Coronary artery (tissue), 2 donors: ENCODE data around the gene R3HDM2.
"Not testable (repeated sequence)": the region's sequence is repeated elsewhere in the genome, so short reads cannot be mapped to it uniquely, and the experiment has no call there.

Experiments
- DNase-seq: peaks from one replicate; pipeline ENCODE4 v3.0.0-alpha.2; 2017; ENCODE audit warnings: low spot score
- H3K27ac ChIP-seq, 2 donors: fragments of 200-600 bp; sonication (generic); one replicate each; pipeline ENCODE4 v1.5.1; 2016 to 2019
- H3K4me3 ChIP-seq: fragments of 200-600 bp; sonication (generic); 2 replicates; pipeline ENCODE4 v1.5.1; 2016; ENCODE audit warnings: mild to moderate bottlenecking, moderate library complexity
- CTCF ChIP-seq: fragments of 200-600 bp; sonication (generic); IDR thresholded peaks from one replicate; pipeline ENCODE4 v1.5.1; 2019; ENCODE audit warnings: antibody characterized with exemption

The R3HDM2 gene

GRCh38 chr12:57325395-57325794, 105.4 kb downstream of the R3HDM2 start:
- Histone ChIP-seq H3K4me3 (no peak overlapping the region), H3K27ac (no peak overlapping the region)
- TF ChIP-seq CTCF = no peak
- DNase-seq = no peak

- Histone ChIP-seq H3K27ac (no peak overlapping the region), H3K4me3 (no peak overlapping the region)
- DNase-seq = no peak
- TF ChIP-seq CTCF = no peak
Observed at GRCh38 chr12:57323416-57323815, 107.4 kb downstream of the R3HDM2 start.

- no peak for DNase-seq
- Histone ChIP-seq H3K27ac (no peak overlapping the region), H3K4me3 (no peak overlapping the region)
- no peak for TF ChIP-seq CTCF
Observed at GRCh38 chr12:57320639-57321038, 110.2 kb downstream of the R3HDM2 start.

GRCh38 chr12:57319678-57320469, 111.0 kb downstream of the R3HDM2 start:
- DNase-seq = no peak
- Histone ChIP-seq H3K27ac (no peak overlapping the region), H3K4me3 (no peak overlapping the region)
- TF ChIP-seq CTCF = no peak

GRCh38 chr12:57315681-57316080, 115.2 kb downstream of the R3HDM2 start:
- no peak for TF ChIP-seq CTCF
- DNase-seq = no peak
- H3K27ac ChIP-seq = no peak overlapping the region
- H3K4me3 ChIP-seq = no peak overlapping the region

- not testable (repeated sequence) for H3K27ac ChIP-seq, H3K4me3 ChIP-seq, DNase-seq
Observed at GRCh38 chr12:57312287-57312686, 118.6 kb downstream of the R3HDM2 start.

GRCh38 chr12:57309420-57309819, 121.4 kb downstream of the R3HDM2 start:
- Histone ChIP-seq H3K4me3 (no peak overlapping the region), H3K27ac (peak overlapping the region in 1 of 2 donors; percentile 47)
- DNase-seq = no peak
- TF ChIP-seq CTCF = no peak
